Esophagus (tissue), 2 donors: Measurements from ENCODE around the gene M1AP. TPM values are rescaled to one million over a fixed set of nuclear protein-coding genes. Genes with fewer than 3 reads are reported as not detected.

Experiments
- H3K27ac ChIP-seq, 2 donors: one replicate each; pipeline ENCODE4 v1.5.1; 2013; ENCODE audit warnings: low read depth in 2 of 2, mild to moderate bottlenecking in 2 of 2, inconsistent platforms in 1 of 2, low read length in 1 of 2, moderate library complexity in 1 of 2
- H3K27me3 ChIP-seq, 2 donors: one replicate each; pipeline ENCODE4 v1.6.1; 2013; ENCODE audit warnings: low read length in 2 of 2, control low read depth in 1 of 2, mild to moderate bottlenecking in 1 of 2; ENCODE audit not compliant: insufficient read depth in 2 of 2, control insufficient read depth in 1 of 2
- H3K36me3 ChIP-seq, 2 donors: one replicate each; pipeline ENCODE4 v1.6.1; 2013; ENCODE audit warnings: low read length in 1 of 2; ENCODE audit not compliant: control insufficient read depth in 2 of 2, insufficient read depth in 2 of 2
- H3K4me1 ChIP-seq, 2 donors: one replicate each; pipeline ENCODE4 v1.6.1; 2013; ENCODE audit warnings: low read length in 1 of 2; ENCODE audit not compliant: control insufficient read depth in 2 of 2, insufficient read depth in 2 of 2
- H3K4me3 ChIP-seq, 2 donors: one replicate each; pipeline ENCODE4 v1.5.1; 2013; ENCODE audit warnings: low read length in 2 of 2, mild to moderate bottlenecking in 2 of 2, low read depth in 1 of 2, moderate library complexity in 1 of 2
- H3K9me3 ChIP-seq, 2 donors: one replicate each; pipeline ENCODE4 v1.6.1; 2013; ENCODE audit warnings: mild to moderate bottlenecking in 2 of 2, low read depth in 1 of 2, low read length in 1 of 2, moderate library complexity in 1 of 2; ENCODE audit not compliant: control insufficient read depth in 2 of 2, insufficient read depth in 1 of 2
- WGBS, 2 donors: extraction: QIAGEN DNeasy Blood & Tissue Kit; methylation state at CpG; one replicate each; pipeline ENCODE4 v1.1.7; 2013; 5-methylcytosine and 5-hydroxymethylcytosine counted together
- polyA plus RNA-seq, 2 donors: library from polyadenylated mRNA; stranded (reverse); fragments of 200-250 nt; gene quantifications; one replicate each; pipeline ENCODE4 v1.2.3, GENCODE V29; 2013
- donor health status: healthy with polysubstance abuse.
- donor health status: Bipolar disorder and iron deficiency.

The M1AP gene
- polyA plus RNA-seq, 2 donors, result 0.04 to 0.10 TPM

- Histone ChIP-seq H3K27me3 (peaks cover 4 to 34% of the 10 kb centered on the region in 2 donors), H3K4me3 (no peak overlapping the region), H3K27ac (no peak overlapping the region), H3K4me1 (peaks cover 18 to 20% of the 10 kb centered on the region in 2 donors), H3K36me3 (no peaks in the 10 kb centered on the region), H3K9me3 (peaks cover 0 to 8% of the 10 kb centered on the region in 2 donors)
- WGBS, 2 donors, result 13% methylated on average over 35 to 36 of the region's 36 CpGs
Observed at GRCh38 chr2:74512744-74513604, 135.2 kb downstream of the M1AP start.

GRCh38 chr2:74511104-74511989, 136.8 kb downstream of the M1AP start:
- Histone ChIP-seq H3K4me1 (peaks cover 18 to 22% of the 10 kb centered on the region in 2 donors), H3K27me3 (peaks cover 4 to 30% of the 10 kb centered on the region in 2 donors), H3K4me3 (no peak overlapping the region), H3K36me3 (no peaks in the 10 kb centered on the region), H3K27ac (no peak overlapping the region), H3K9me3 (peaks cover 0 to 8% of the 10 kb centered on the region in 2 donors)
- 40 to 44% methylated on average over 11 of the region's 11 CpGs for WGBS, 2 donors

GRCh38 chr2:74510272-74510671, 137.9 kb downstream of the M1AP start:
- H3K4me3 ChIP-seq, result no peak overlapping the region
- H3K9me3 ChIP-seq, result peaks cover 0 to 6% of the 10 kb centered on the region in 2 donors
- no peak overlapping the region for H3K27ac ChIP-seq
- peaks cover 8 to 17% of the 10 kb centered on the region in 2 donors for H3K4me1 ChIP-seq
- H3K36me3 ChIP-seq, result peaks cover 0 to 5% of the 10 kb centered on the region in 2 donors
- WGBS, 2 donors, result 84 to 92% methylated on average over 4 of the region's 4 CpGs
- H3K27me3 ChIP-seq, result peaks cover 4 to 20% of the 10 kb centered on the region in 2 donors

GRCh38 chr2:74507926-74508520, 140.1 kb downstream of the M1AP start:
- Histone ChIP-seq H3K27me3 (peaks cover 1 to 4% of the 10 kb centered on the region in 2 donors), H3K4me1 (peaks cover 0 to 11% of the 10 kb centered on the region in 2 donors)
- 10 to 12% methylated on average over 38 of the region's 38 CpGs for WGBS, 2 donors

More at GRCh38 chr2:74507926-74508520, 140.1 kb downstream of the M1AP start:
- Histone ChIP-seq H3K9me3 (peaks cover 0 to 3% of the 10 kb centered on the region in 2 donors), H3K4me3 (peak overlapping the region; percentile 92 to 94), H3K27ac (peak overlapping the region; percentile 99 to 100), H3K36me3 (peaks cover 0 to 8% of the 10 kb centered on the region in 2 donors)

Other genes starting within 250 kb of the M1AP start
- gene C2orf81, start 226.7 kb downstream of the M1AP start, polyA plus RNA-seq, result under 1 TPM; 0.81 to 0.92 TPM
- gene WDR54, start 226.6 kb downstream of the M1AP start, polyA plus RNA-seq, result 1 to 10 TPM; 3.5 to 5.4 TPM
- gene RTKN, start 206.4 kb downstream of the M1AP start, polyA plus RNA-seq, result 10 to 100 TPM; 20.2 to 20.8 TPM
- gene INO80B, start 193.2 kb downstream of the M1AP start, polyA plus RNA-seq, result 10 to 100 TPM; 33.4 to 44.9 TPM
- 10 to 100 TPM; 41.3 to 50.1 TPM for gene WBP1, start 189.9 kb downstream of the M1AP start, polyA plus RNA-seq
- 10 to 100 TPM; 21.3 to 26.8 TPM for gene MOGS, start 182.9 kb downstream of the M1AP start, polyA plus RNA-seq
- 10 to 100 TPM; 60.6 to 72.3 TPM for gene MRPL53, start 175.7 kb downstream of the M1AP start, polyA plus RNA-seq
- 10 to 100 TPM in 1 of 2 donors, 1 to 10 TPM in 1; 4.3 to 10.3 TPM for gene CCDC142, start 165.3 kb downstream of the M1AP start, polyA plus RNA-seq
- 10 to 100 TPM in 1 of 2 donors, 1 to 10 TPM in 1; 9.7 to 13.4 TPM for gene TTC31, start 165.2 kb downstream of the M1AP start, polyA plus RNA-seq
- gene LBX2, start 148.7 kb downstream of the M1AP start, polyA plus RNA-seq, result under 1 TPM; 0.12 to 0.18 TPM
- 10 to 100 TPM; 16.1 to 18.2 TPM for gene PCGF1, start 140.6 kb downstream of the M1AP start, polyA plus RNA-seq
- under 1 TPM in 1 of 2 donors, not detected in 1; 0.01 TPM for gene TLX2, start 133.9 kb downstream of the M1AP start, polyA plus RNA-seq
- 1 to 10 TPM; 3.4 to 7.3 TPM for gene DQX1, start 122.1 kb downstream of the M1AP start, polyA plus RNA-seq
- gene AUP1, start 118.6 kb downstream of the M1AP start, polyA plus RNA-seq, result 100 to 1,000 TPM; 116 to 186 TPM
- gene HTRA2, start 118.4 kb downstream of the M1AP start, polyA plus RNA-seq, result 10 to 100 TPM; 15.8 to 21.0 TPM
- gene LOXL3, start 94.4 kb downstream of the M1AP start, polyA plus RNA-seq, result under 1 TPM; 0.71 to 0.79 TPM
- gene DOK1, start 93.6 kb downstream of the M1AP start, polyA plus RNA-seq, result 1 to 10 TPM; 1.6 to 2.5 TPM
- under 1 TPM; 0.55 to 0.59 TPM for gene SEMA4F, start 5.9 kb upstream of the M1AP start, polyA plus RNA-seq
- gene HK2, start 185.8 kb upstream of the M1AP start, polyA plus RNA-seq, result 10 to 100 TPM; 11.8 to 18.0 TPM